A673 (cell line): ENCODE data around the gene ADCY5. TPM values are rescaled to one million over a fixed set of nuclear protein-coding genes. Genes with fewer than 3 reads are reported as not detected.

Experiments
- BruUV-seq: library from RNA; stranded (reverse); fragments of 400-500 nt; replicated peaks from 2 replicates; lab custom pipeline; 2021; lab: Mats Ljungman, UMichigan
- CTCF ChIA-PET: fragments of 300-600 bp; sonication (Branson Sonifier 250); formaldehyde crosslinking; loops from one replicate; lab custom pipeline; 2022; ENCODE audit warnings: antibody characterized with exemption; lab: Charles Lee
- POLR2A ChIA-PET: fragments of 300-600 bp; sonication (Branson Sonifier 250); formaldehyde crosslinking; loops from one replicate; lab custom pipeline; 2022; ENCODE audit warnings: antibody characterized with exemption; ENCODE audit not compliant: low non-redundant PET; lab: Charles Lee
- DNase-seq: peaks from one replicate; pipeline ENCODE4 v3.0.0-alpha.2; 2015; ENCODE audit warnings: low spot score
- H3K27ac ChIP-seq: fragments of 200-600 bp; sonication (generic); 2 replicates; pipeline ENCODE4 v1.5.1; 2016; ENCODE audit warnings: mixed run types, low read depth, mild to moderate bottlenecking, mixed read lengths, antibody characterized with exemption, low read length; ENCODE audit not compliant: poor library complexity, severe bottlenecking
- H3K27me3 ChIP-seq: fragments of 200-600 bp; sonication (generic); replicated peaks from 2 replicates; pipeline ENCODE4 v1.6.1; 2017; ENCODE audit warnings: mixed run types, low read depth, mild to moderate bottlenecking, mixed read lengths, antibody characterized with exemption, low read length; ENCODE audit not compliant: insufficient read depth, poor library complexity
- H3K36me3 ChIP-seq: fragments of 200-600 bp; sonication (generic); 2 replicates; pipeline ENCODE4 v1.6.1; 2016; ENCODE audit warnings: mixed run types, mild to moderate bottlenecking, mixed read lengths, antibody characterized with exemption, low read length; ENCODE audit not compliant: insufficient read depth, poor library complexity, severe bottlenecking
- H3K4me1 ChIP-seq: fragments of 200-600 bp; sonication (generic); 2 replicates; pipeline ENCODE4 v1.6.1; 2017; ENCODE audit warnings: mixed run types, mild to moderate bottlenecking, mixed read lengths, antibody characterized with exemption, low read length; ENCODE audit not compliant: insufficient read depth, poor library complexity, severe bottlenecking
- H3K4me3 ChIP-seq: fragments of 200-600 bp; sonication (generic); 2 replicates; pipeline ENCODE4 v1.5.1; 2016; ENCODE audit warnings: low read depth, mixed run types, mild to moderate bottlenecking, mixed read lengths, low read length; ENCODE audit not compliant: poor library complexity, severe bottlenecking
- H3K9me3 ChIP-seq: fragments of 200-600 bp; sonication (generic); 2 replicates; pipeline ENCODE4 v1.6.1; 2016; ENCODE audit warnings: mixed run types, low read depth, mild to moderate bottlenecking, mixed read lengths, antibody characterized with exemption, low read length; ENCODE audit not compliant: poor library complexity, severe bottlenecking
- CTCF ChIP-seq: fragments of 300-800, 200-600 bp; sonication (generic); conservative IDR thresholded peaks from 2 replicates; pipeline ENCODE4 v1.5.1; 2017; ENCODE audit warnings: low read depth, mild to moderate bottlenecking, antibody characterized with exemption, low read length, moderate library complexity, mixed read lengths
- EZH2 ChIP-seq: fragments of 200-600 bp; sonication (generic); IDR thresholded peaks from 2 replicates; pipeline ENCODE4 v1.6.1; 2017; ENCODE audit warnings: borderline replicate concordance, low read depth, mild to moderate bottlenecking, mixed read lengths, antibody characterized with exemption, low read length; ENCODE audit not compliant: poor library complexity, severe bottlenecking
- intact Hi-C: fragments of 100-400 bp; cut with micrococcal nuclease; formaldehyde crosslinking; loops from one replicate; pipeline ENCODE4 v1.10.0; 2022; ENCODE audit not compliant: unreplicated experiment
- total RNA-seq: library from RNA; stranded (reverse); gene quantifications from 2 replicates; pipeline ENCODE4 v1.2.3, GENCODE V29; 2021

ADCY5 gene
- total RNA-seq, 1 experiment from 2014 or later = 0.21 TPM

- no peak for TF ChIP-seq CTCF
- TF ChIP-seq EZH2 = no peak
- intact Hi-C loops = no loop called here
- no peaks in the 10 kb centered on the region for H3K36me3 ChIP-seq
- CTCF ChIA-PET = no interaction called here
- H3K9me3 ChIP-seq = no peaks in the 10 kb centered on the region
- POLR2A ChIA-PET = no interaction called here
- H3K4me1 ChIP-seq = no peaks in the 10 kb centered on the region
- H3K27me3 ChIP-seq = no peaks in the 10 kb centered on the region
- no peak overlapping the region for H3K27ac ChIP-seq
- DNase-seq = no peak
- H3K4me3 ChIP-seq = no peak overlapping the region
- BruUV-seq = no TSS peak
Measured at GRCh38 chr3:123336441-123336851, 112.4 kb downstream of the ADCY5 start.

- no peaks in the 10 kb centered on the region for H3K4me1 ChIP-seq
- TF ChIP-seq CTCF (no peak), EZH2 (no peak)
- H3K27ac ChIP-seq = no peak overlapping the region
- intact Hi-C loops = no loop called here
- ChIA-PET CTCF (no interaction called here), POLR2A (no interaction called here)
- no peak overlapping the region for H3K4me3 ChIP-seq
- H3K9me3 ChIP-seq = no peaks in the 10 kb centered on the region
- no peaks in the 10 kb centered on the region for H3K27me3 ChIP-seq
- BruUV-seq = no TSS peak
- no peak for DNase-seq
- H3K36me3 ChIP-seq = no peaks in the 10 kb centered on the region
Measured at GRCh38 chr3:123336001-123336400, 112.9 kb downstream of the ADCY5 start.

GRCh38 chr3:123335007-123335670 lies 113.8 kb downstream of the ADCY5 start:
- POLR2A ChIA-PET = no interaction called here
- intact Hi-C loops = no loop called here
- TF ChIP-seq EZH2 = no peak
- TF ChIP-seq CTCF = no peak
- no peak overlapping the region for H3K4me3 ChIP-seq
- CTCF ChIA-PET = no interaction called here
- no peaks in the 10 kb centered on the region for H3K4me1 ChIP-seq
- no peaks in the 10 kb centered on the region for H3K27me3 ChIP-seq
- no peaks in the 10 kb centered on the region for H3K36me3 ChIP-seq
- no peaks in the 10 kb centered on the region for H3K9me3 ChIP-seq
- no TSS peak for BruUV-seq
- no peak overlapping the region for H3K27ac ChIP-seq
- DNase-seq = no peak
